Vagina (tissue), 2 donors: ENCODE data around the gene PPAT.

Source experiments
- CTCF ChIP-seq, 3 experiments: fragments of 450-650 bp in 2 of 3; fragments of 200-600 bp in 1 of 3; sonication (generic) in 1 of 3; IDR thresholded peaks; one replicate each; pipeline ENCODE4 v1.5.1; 2017 to 2019; ENCODE audit warnings: antibody characterized with exemption in 3 of 3, mild to moderate bottlenecking in 2 of 3, moderate library complexity in 2 of 3
- POLR2A ChIP-seq, 2 donors: fragments of 450-650 bp; IDR thresholded peaks; one replicate each; pipeline ENCODE4 v1.6.1; 2017; ENCODE audit warnings: antibody characterized with exemption in 2 of 2, mild to moderate bottlenecking in 2 of 2, moderate library complexity in 2 of 2

- TF ChIP-seq CTCF (IDR thresholded peaks at IDR 0.05) (no peak), POLR2A (IDR thresholded peaks at IDR 0.05) (no peak)
Observed at GRCh38 chr4:56460085-56460484, 24.7 kb upstream of the PPAT start.
